Activated CD8-positive, alpha-beta memory T cell treated with anti-CD3 and anti-CD28 coated beads, Interleukin-2, amount 10 ng/mL, durations not matched to agents 7 days and 5 days (primary cell): Measurements from ENCODE around the gene UBR2. TPM values are rescaled to one million over a fixed set of nuclear protein-coding genes. Genes with fewer than 3 reads are reported as not detected.
"Not testable (repeated sequence)": the region's sequence is repeated elsewhere in the genome, so short reads cannot be mapped to it uniquely, and the experiment has no call there.

Experiments used
- ATAC-seq: fragments of 150-1000 bp; cut with Tn5 transposase; one replicate; pipeline ENCODE4 v1.10.0; 2021; ENCODE audit warnings: moderate library complexity
- CTCF ChIA-PET: fragments of 350-600 bp; sonication (Branson Sonifier 250); formaldehyde crosslinking; loops from one replicate; lab custom pipeline; 2021; ENCODE audit warnings: antibody characterized with exemption; lab: Charles Lee
- DNase-seq: peaks from one replicate; pipeline ENCODE4 v3.0.0-alpha.2; 2020
- H3K27ac Mint-ChIP-seq: one replicate; pipeline ENCODE4 v1.8.0; 2021; ENCODE audit warnings: mild to moderate bottlenecking, mixed read lengths
- H3K27me3 Mint-ChIP-seq: one replicate; pipeline ENCODE4 v1.8.0; 2021; ENCODE audit warnings: mixed read lengths
- H3K36me3 Mint-ChIP-seq: one replicate; pipeline ENCODE4 v1.8.0; 2021; ENCODE audit warnings: mild to moderate bottlenecking, mixed read lengths
- H3K4me1 Mint-ChIP-seq: one replicate; pipeline ENCODE4 v1.8.0; 2021; ENCODE audit warnings: mixed read lengths
- H3K4me3 Mint-ChIP-seq: one replicate; pipeline ENCODE4 v1.8.0; 2021; ENCODE audit warnings: mild to moderate bottlenecking, moderate library complexity, mixed read lengths
- H3K9me3 Mint-ChIP-seq: one replicate; pipeline ENCODE4 v1.8.0; 2022; ENCODE audit warnings: low read depth, mixed read lengths
- total RNA-seq, 2 experiments: library from RNA; stranded (reverse); gene quantifications; one replicate each; pipeline ENCODE4 v1.2.3, GENCODE V29; 2021

Gene UBR2
- total RNA-seq, 2 experiments from 2014 or later: 27.5 to 32.3 TPM

DNA sequence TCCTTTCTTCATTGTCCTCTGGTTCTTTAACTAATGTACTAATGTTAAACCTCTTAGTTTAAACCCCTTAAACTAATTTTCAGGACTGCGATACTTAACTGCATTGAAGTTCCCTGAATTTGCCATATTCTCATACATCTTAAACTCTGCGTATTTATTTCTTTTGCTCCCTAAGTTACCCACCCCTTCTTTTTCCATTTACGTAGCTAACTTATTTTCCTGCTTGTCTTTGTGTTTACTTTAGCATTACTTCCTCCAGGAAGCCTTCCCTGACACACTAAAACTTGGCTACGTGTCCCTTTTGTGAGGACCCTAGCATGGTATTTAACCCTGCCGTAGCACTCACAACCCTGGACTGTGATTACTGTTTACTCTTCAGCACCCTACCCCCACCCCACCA, 79.0 kb downstream of the UBR2 start:
- H3K4me3 Mint-ChIP-seq: no peak overlapping the region
- peaks cover 39% of the 10 kb centered on the region for H3K36me3 Mint-ChIP-seq
- H3K9me3 Mint-ChIP-seq: no peaks in the 10 kb centered on the region
- DNase-seq: no peak
- CTCF ChIA-PET: interaction anchor here (1.3 kb wide), 1 partner anchor 19 kb away, joined by 5 read pairs; no protein-coding TSS in a partner anchor
- H3K4me1 Mint-ChIP-seq: peaks cover 12% of the 10 kb centered on the region
- no peak overlapping the region for H3K27ac Mint-ChIP-seq
- H3K27me3 Mint-ChIP-seq: no peaks in the 10 kb centered on the region
- ATAC-seq: no peak

GRCh38 chr6:42644211-42644610, 80.4 kb downstream of the UBR2 start:
- CTCF ChIA-PET: no interaction called here
- H3K36me3 Mint-ChIP-seq: peaks cover 31% of the 10 kb centered on the region
- ATAC-seq: no peak
- no peak overlapping the region for H3K4me3 Mint-ChIP-seq
- no peak overlapping the region for H3K27ac Mint-ChIP-seq
- no peaks in the 10 kb centered on the region for H3K9me3 Mint-ChIP-seq
- DNase-seq: no peak
- no peaks in the 10 kb centered on the region for H3K27me3 Mint-ChIP-seq
- no peaks in the 10 kb centered on the region for H3K4me1 Mint-ChIP-seq

- DNase-seq (no peak), ATAC-seq (no peak)
- Mint-ChIP-seq H3K36me3 (peaks cover 26% of the 10 kb centered on the region), H3K4me1 (peaks cover 1% of the 10 kb centered on the region), H3K27ac (no peak overlapping the region), H3K4me3 (no peak overlapping the region), H3K9me3 (no peaks in the 10 kb centered on the region), H3K27me3 (no peaks in the 10 kb centered on the region)
- CTCF ChIA-PET: interaction anchor here (0.5 to 1.0 kb wide), 2 partner anchors 12 to 353 kb away, joined by 3 read pairs; no protein-coding TSS in a partner anchor
These were observed 88.4 kb downstream of the UBR2 start for GRCh38 chr6:42652024-42652746.

- H3K36me3 Mint-ChIP-seq: peaks cover 34% of the 10 kb centered on the region
These were observed 90.0 kb downstream of the UBR2 start for GRCh38 chr6:42653851-42654250.

DNA sequence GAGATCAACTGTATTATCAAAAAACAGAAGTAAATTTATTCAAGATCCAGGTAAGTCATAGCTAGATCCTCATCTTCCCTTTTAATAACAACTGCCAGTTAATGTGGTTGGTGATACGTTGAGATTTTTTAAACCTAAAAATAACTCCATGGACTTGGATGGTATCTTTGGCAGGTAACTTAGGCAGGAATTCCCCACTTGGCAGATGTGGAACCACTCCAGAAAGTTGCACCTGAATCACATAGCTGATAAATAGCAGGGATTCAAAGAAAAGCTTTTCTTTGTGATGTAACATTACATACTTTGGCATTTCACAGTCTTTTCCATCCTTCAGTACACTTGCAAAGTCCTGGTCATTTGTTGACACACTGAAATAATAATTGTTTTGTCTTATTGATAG, 96.0 kb downstream of the UBR2 start:
- Mint-ChIP-seq H3K4me1 (peaks cover 4% of the 10 kb centered on the region), H3K27me3 (no peaks in the 10 kb centered on the region), H3K4me3 (no peak overlapping the region), H3K9me3 (no peaks in the 10 kb centered on the region), H3K27ac (no peak overlapping the region), H3K36me3 (peaks cover 31% of the 10 kb centered on the region)
- ATAC-seq (no peak), DNase-seq (no peak)
- CTCF ChIA-PET: interaction anchor here (0.6 to 2.8 kb wide), 3 partner anchors 34 to 66 kb away, joined by 3 to 20 read pairs (median 3); no protein-coding TSS in a partner anchor

More at GRCh38 chr6:42653851-42654250, 90.0 kb downstream of the UBR2 start:
- Mint-ChIP-seq H3K4me3 (no peak overlapping the region), H3K27me3 (no peaks in the 10 kb centered on the region), H3K4me1 (peaks cover 2% of the 10 kb centered on the region), H3K9me3 (no peaks in the 10 kb centered on the region), H3K27ac (no peak overlapping the region)
- ATAC-seq (no peak), DNase-seq (no peak)
- CTCF ChIA-PET: interaction anchor here (1.4 kb wide), 1 partner anchor 73 kb away, joined by 7 read pairs; no protein-coding TSS in a partner anchor

- H3K4me3 Mint-ChIP-seq: no peak overlapping the region
- H3K27ac Mint-ChIP-seq: peak overlapping the region; percentile 5
- H3K4me1 Mint-ChIP-seq: peaks cover 4% of the 10 kb centered on the region
- no peaks in the 10 kb centered on the region for H3K9me3 Mint-ChIP-seq
- ATAC-seq: peak; percentile 89
- peaks cover 37% of the 10 kb centered on the region for H3K36me3 Mint-ChIP-seq
- peak; percentile 89 for DNase-seq
- CTCF ChIA-PET: interaction anchor here (0.6 to 4.4 kb wide), 37 partner anchors 8 to 482 kb away, joined by 3 to 90 read pairs (median 4); partner anchors contain the start of gene RPL7L1
- H3K27me3 Mint-ChIP-seq: no peaks in the 10 kb centered on the region
These were observed 97.8 kb downstream of the UBR2 start for GRCh38 chr6:42661540-42662153.

DNA sequence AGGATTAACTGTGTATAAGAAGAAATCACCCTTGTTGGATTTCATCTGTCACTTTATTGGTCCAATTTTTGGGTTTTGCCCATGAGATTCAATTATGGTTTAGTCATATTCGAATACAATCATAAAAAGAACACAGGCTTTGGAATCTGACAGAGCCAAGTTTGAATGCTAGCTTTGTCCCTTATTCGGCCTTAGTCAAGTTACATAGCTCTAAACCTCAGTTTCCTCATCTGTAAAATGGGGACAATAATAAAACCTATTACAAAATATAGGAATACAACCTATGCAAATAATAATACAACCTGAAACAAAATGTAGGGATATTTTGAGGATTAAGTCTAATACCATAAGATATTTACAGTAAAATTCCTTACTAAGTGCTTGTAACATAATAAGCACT, 100.9 kb downstream of the UBR2 start:
- no peaks in the 10 kb centered on the region for H3K9me3 Mint-ChIP-seq
- no peaks in the 10 kb centered on the region for H3K27me3 Mint-ChIP-seq
- CTCF ChIA-PET: interaction anchor here (0.8 to 4.4 kb wide), 4 partner anchors 13 to 220 kb away, joined by 3 to 90 read pairs (median 3); no protein-coding TSS in a partner anchor
- ATAC-seq (no peak), DNase-seq (no peak)
- peaks cover 2% of the 10 kb centered on the region for H3K4me1 Mint-ChIP-seq
- H3K27ac Mint-ChIP-seq: no peak overlapping the region
- no peak overlapping the region for H3K4me3 Mint-ChIP-seq
- H3K36me3 Mint-ChIP-seq: peaks cover 30% of the 10 kb centered on the region

DNA sequence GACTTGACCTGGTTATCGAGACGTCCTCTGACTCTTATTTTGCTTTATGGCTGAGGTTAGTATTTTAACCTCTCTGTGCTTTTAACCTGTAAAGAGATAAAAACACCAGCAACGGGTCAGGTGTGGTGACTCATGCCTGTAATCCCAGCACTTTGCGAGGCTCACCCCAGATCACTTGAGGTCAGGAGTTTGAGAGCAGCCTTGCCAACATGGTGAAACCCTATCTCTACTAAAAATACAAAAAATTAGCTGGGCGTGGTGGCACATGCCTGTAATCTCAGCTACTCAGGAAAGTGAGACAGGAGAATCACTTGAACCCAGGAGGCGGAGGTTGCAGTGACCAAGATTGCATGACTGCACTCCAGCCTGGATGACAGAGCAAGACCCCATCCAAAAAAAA, 110.5 kb downstream of the UBR2 start:
- H3K27ac Mint-ChIP-seq, DNase-seq, H3K4me3 Mint-ChIP-seq, H3K9me3 Mint-ChIP-seq, H3K27me3 Mint-ChIP-seq, H3K4me1 Mint-ChIP-seq, ATAC-seq: not testable (repeated sequence)
- H3K36me3 Mint-ChIP-seq: peaks cover 53% of the 10 kb centered on the region
- CTCF ChIA-PET: interaction anchor here (0.6 to 1.7 kb wide), 2 partner anchors 18 to 741 kb away, joined by 3 to 6 read pairs; no protein-coding TSS in a partner anchor

DNA sequence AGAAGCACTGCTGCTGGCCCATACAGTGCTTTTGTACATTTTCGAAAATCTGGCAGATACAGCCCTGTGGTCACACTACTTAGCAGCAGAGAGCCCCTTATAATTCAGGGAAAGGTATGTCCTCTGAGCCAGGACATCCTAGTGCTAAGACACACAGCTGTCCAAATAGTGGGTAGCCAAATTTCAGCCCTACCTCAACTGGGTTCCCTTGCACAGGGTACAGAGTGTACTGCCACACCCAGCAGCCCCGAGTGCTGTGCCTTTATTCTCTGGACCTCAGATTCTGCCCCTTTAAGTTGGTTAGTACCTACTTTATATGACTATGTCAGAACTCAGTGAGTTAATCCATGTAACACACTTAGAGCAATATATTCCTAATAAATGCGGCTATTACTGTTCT, 111.0 kb downstream of the UBR2 start:
- no peak overlapping the region for H3K27ac Mint-ChIP-seq
- ATAC-seq: no peak

GRCh38 chr6:42679358-42679757, 115.5 kb downstream of the UBR2 start:
- CTCF ChIA-PET: interaction anchor here (1.7 kb wide), 1 partner anchor 24 kb away, joined by 3 read pairs; no protein-coding TSS in a partner anchor
- DNase-seq (no peak), ATAC-seq (no peak)
- H3K9me3 Mint-ChIP-seq: no peaks in the 10 kb centered on the region
- no peak overlapping the region for H3K27ac Mint-ChIP-seq
- peaks cover 51% of the 10 kb centered on the region for H3K36me3 Mint-ChIP-seq
- no peak overlapping the region for H3K4me3 Mint-ChIP-seq
- H3K4me1 Mint-ChIP-seq: no peaks in the 10 kb centered on the region
- no peaks in the 10 kb centered on the region for H3K27me3 Mint-ChIP-seq

More for the DNA sequence above, 111.0 kb downstream of the UBR2 start:
- Mint-ChIP-seq H3K4me3 (no peak overlapping the region), H3K4me1 (peaks cover 7% of the 10 kb centered on the region), H3K36me3 (peaks cover 53% of the 10 kb centered on the region), H3K27me3 (no peaks in the 10 kb centered on the region), H3K9me3 (no peaks in the 10 kb centered on the region)
- CTCF ChIA-PET: interaction anchor here (0.6 to 1.7 kb wide), 4 partner anchors 13 to 741 kb away, joined by 3 to 6 read pairs (median 4); no protein-coding TSS in a partner anchor
- DNase-seq: no peak

GRCh38 chr6:42688281-42688680, 124.5 kb downstream of the UBR2 start:
- H3K27ac Mint-ChIP-seq: no peak overlapping the region
- H3K36me3 Mint-ChIP-seq: peaks cover 58% of the 10 kb centered on the region
- no peaks in the 10 kb centered on the region for H3K27me3 Mint-ChIP-seq
- peaks cover 19% of the 10 kb centered on the region for H3K4me1 Mint-ChIP-seq
- H3K4me3 Mint-ChIP-seq: no peak overlapping the region
- peak; percentile 9 for DNase-seq
- ATAC-seq: no peak
- CTCF ChIA-PET: interaction anchor here (1.3 to 1.4 kb wide), 3 partner anchors 26 to 188 kb away, joined by 3 to 8 read pairs (median 6); no protein-coding TSS in a partner anchor
- no peaks in the 10 kb centered on the region for H3K9me3 Mint-ChIP-seq

- DNase-seq (no peak), ATAC-seq (no peak)
- H3K36me3 Mint-ChIP-seq: peaks cover 51% of the 10 kb centered on the region
- peaks cover 30% of the 10 kb centered on the region for H3K4me1 Mint-ChIP-seq
- H3K4me3 Mint-ChIP-seq: no peak overlapping the region
- no peaks in the 10 kb centered on the region for H3K27me3 Mint-ChIP-seq
- no peaks in the 10 kb centered on the region for H3K9me3 Mint-ChIP-seq
- no peak overlapping the region for H3K27ac Mint-ChIP-seq
- CTCF ChIA-PET: interaction anchor here (1.4 kb wide), 1 partner anchor 27 kb away, joined by 8 read pairs; no protein-coding TSS in a partner anchor
These were observed 125.5 kb downstream of the UBR2 start for GRCh38 chr6:42689371-42689770.

DNA sequence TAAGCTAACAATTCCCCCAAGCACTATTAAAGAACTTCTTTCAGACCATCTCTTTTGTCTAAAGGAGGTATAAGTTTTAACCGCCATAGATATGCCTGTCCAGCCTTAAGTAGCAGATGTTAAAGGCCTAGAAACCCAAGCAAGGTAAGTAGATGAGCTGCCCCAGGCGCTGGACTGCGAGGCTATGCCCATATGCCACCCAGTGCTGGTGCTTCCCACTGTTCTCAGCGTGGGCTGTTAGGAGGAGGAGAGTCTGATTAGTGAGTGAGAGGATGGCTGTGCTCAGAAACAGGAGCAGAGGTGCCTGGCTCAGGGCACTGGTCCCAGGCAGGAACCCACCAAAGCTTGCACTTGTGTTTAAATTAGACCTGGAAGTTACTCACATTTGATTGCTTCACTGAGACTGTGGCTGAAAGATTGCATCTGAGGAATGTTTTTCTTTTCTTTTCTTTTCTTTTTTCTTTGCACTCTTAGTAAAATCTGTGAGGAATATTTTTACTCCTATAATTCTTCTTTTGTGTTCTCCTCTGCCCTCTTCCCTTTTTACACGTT, 126.4 kb downstream of the UBR2 start:
- no peak overlapping the region for H3K4me3 Mint-ChIP-seq
- no peak for DNase-seq
- peak overlapping the region; percentile 4 for H3K27ac Mint-ChIP-seq
- peaks cover 48% of the 10 kb centered on the region for H3K36me3 Mint-ChIP-seq
- no peak for ATAC-seq
- peaks cover 36% of the 10 kb centered on the region for H3K4me1 Mint-ChIP-seq
- CTCF ChIA-PET: interaction anchor here (1.2 kb wide), 1 partner anchor 28 kb away, joined by 4 read pairs; no protein-coding TSS in a partner anchor
- no peaks in the 10 kb centered on the region for H3K27me3 Mint-ChIP-seq
- no peaks in the 10 kb centered on the region for H3K9me3 Mint-ChIP-seq
